ENCODE results near the gene GRIFIN.
A peak's percentile ranks its signal among the peaks of the same experiment; 100 is the strongest.

GRIFIN gene

DNA sequence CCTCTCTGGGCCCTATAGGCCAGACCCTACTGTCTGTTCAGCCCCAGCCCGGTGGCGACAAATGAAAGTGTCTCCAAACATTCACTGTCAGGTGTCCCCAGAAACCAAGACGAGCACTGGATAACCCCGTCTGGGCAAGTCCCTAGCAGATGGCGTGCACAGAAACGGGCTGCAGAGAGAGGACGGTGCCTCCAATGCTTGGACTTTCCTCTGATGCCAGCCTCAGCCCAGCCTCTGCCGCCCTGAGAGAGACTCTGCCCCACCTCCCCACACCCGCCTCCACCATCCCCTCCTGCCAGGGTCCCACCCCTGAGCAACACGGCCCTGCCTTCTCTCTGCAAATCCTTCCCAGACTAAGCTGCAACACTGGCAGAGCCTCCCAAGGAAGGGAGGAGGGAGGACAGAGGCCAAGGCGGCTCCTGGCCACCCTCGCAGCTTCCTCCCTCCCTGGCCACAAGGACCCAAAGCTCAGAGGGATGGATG, 36.0 kb upstream of the GRIFIN start:
- no peak for DNase-seq

- no peak for DNase-seq
These were observed 35.6 kb upstream of the GRIFIN start for GRCh38 chr7:2511769-2512168.

- DNase-seq: peak; percentile 52
These were observed 34.9 kb upstream of the GRIFIN start for GRCh38 chr7:2510909-2511768.

DNA sequence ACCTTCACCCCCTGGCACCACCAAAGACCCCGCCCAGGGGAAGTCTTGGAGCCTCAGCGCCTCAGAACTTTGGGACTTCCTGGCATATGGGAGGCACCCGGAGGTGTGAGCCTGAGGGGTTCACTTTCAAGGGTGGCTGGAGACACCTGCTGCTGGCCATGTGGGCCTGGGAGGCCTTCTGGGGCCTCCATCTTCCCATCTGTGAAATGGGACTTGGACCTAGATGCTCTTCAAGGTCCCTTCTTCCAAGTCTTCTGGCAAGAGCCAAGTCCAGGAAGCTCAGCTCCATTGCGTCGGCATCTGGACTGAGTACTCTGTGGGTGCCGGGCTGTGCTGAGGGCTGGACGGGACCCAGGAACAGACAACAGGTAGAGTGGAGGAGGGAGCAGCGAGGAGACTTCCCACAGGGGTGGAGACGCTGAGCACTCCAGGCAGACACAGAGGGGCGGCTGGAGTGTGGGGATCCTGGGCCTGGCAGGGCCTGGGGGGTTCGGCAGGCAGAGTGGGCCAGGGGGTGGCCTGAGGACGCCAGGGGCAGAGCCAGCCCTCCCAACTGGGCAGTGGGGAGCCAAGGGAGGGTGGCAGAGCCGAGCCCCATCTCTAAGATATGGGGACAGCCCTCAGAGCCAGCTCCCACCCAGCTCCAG, 34.1 kb upstream of the GRIFIN start:
- DNase-seq: no peak

GRCh38 chr7:2509298-2509906, 33.2 kb upstream of the GRIFIN start:
- no peak for DNase-seq

DNA sequence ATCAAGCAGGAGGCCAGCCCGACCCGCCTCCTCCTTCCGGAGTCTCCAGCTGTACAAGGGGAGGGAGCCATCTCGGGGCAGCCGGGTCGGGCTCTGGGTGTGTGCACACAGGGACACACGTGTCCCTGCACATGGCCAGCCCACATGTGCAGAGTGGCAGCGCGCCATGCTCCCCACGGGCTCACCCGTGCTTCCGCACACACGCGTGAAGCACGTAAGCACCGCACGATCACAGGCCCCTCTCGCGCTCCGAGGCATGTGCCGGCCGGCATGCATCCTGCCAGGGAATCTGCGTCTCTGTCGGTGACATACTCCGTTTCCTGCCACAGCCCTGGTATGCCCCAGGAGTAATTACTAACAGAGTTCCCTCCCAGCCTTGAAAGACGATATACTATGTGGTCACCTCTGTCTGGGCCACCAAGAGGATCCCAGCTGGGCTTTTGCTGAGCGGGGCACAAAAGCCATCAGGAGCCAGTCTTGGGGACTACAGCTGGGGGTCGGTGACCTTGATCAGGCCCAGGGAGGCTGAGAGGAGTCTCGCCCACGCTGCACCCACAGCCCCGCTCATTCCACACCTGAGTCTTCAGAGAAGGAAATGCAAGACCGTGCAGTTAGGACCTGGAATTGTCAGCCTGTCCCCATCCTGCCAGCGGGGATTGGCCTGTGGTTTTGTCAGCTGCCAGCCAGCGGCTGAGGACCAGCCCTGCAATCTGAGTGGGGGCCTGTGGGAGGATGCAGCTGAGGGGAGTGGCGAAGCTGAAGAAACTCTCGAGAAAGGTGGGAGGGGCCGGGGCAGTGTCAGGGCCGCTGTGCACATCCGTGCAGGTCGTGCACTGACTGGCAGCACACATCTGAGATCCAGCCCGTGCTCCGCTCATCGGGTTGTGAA, 32.4 kb upstream of the GRIFIN start:
- DNase-seq: peak; percentile 78

DNA sequence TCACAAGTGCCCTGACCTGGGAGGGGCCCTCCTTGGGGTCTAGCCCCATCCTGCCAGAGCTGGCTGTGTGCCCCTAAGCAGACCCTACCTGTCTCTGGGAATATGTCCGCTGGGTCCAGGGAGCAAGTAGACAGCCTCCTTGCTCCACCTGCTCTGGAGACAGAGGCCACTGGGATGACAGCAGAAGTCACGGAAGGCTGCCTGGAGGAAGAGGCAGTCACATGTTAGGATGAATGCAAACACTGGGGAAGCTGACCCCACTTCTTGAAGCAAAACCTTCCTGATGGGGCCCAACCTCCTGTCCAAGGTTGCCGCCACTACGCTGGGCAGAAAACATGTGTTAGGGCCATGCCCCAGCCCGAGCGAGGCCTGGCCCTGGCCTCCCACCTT, 31.7 kb upstream of the GRIFIN start:
- DNase-seq: no peak

DNA sequence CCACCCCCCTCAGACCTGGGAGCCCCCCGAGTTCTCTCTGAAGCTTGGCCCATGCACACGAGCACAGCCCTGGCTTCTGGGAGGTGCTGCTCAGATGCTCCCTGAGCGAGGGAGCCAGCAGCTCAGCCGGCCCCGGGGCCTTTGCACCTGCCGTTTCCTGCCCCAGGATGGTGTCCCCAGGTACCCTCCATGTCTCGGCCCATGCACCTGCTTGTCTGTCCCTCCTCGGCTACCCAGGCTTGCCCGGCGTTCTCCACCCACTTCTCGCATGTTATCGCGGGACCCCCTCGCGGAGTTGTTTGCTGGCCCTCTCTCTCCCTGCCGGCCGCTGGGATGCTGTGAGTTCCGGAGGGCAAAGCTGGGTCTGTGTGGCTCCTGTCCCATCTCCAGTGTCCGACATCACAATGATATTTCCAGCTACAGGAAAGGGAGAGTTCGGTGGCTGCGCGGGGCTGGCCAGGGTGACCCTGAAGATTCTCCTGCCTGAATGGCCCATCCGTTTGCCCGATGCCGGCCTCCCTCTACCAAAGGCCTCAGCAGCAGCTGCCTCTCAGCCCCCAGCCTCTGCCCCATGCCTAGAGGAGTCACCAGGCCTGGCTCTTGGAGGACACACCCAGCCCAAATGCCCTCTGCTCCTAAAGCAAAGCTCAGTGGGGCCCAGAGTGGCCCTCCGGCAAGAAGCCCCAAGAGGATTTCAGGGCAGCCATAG, 31.2 kb upstream of the GRIFIN start:
- DNase-seq: no peak

DNA sequence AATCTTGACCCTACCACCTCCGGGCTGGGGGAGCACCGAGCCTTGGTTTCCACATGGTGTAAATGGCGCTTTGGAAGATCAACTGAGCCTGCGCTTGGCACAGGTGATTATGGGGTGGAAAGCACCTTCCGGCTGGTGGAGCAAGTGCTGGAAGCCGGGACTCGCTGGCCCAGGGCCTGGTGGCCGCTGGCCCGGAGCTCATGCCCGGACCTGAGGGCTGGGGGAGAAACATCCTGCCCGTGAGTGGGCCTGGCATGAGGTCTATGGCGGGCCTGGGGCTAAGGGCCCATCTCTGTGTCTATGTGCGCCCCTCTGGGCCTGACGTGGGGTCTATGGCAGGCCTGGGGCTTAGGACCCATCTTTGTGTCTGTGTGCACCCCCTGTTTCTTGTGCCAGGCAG, 29.2 kb upstream of the GRIFIN start:
- DNase-seq: no peak

DNA sequence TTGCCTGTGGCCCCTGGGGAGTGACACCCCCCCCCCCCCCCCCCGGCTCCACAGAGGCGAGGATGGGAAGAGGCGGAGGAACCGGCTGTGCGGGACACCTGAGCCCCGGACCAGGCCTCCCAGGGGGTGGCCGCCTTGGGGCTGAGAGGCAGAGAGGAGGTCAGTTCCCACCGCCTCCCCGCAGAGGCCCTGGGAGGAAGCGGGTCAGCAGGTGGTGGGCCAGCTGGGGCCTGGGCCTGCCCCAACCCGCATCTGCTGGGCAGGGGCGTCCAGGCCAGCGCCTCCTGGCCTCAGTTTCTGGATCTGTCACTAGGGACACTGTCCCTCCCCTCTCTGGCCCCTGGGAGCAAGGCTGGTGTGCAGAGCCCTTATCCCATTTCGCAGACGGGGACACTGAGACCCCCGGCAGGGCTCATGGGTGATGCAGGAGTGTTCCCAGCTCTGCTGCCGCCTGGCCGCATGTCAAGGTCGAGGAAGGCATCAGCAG, 28.7 kb upstream of the GRIFIN start:
- no peak for DNase-seq

- no peak for DNase-seq
These were observed 28.1 kb upstream of the GRIFIN start for GRCh38 chr7:2504128-2504888.

GRCh38 chr7:2503056-2503941, 27.1 kb upstream of the GRIFIN start:
- DNase-seq: no peak

DNA sequence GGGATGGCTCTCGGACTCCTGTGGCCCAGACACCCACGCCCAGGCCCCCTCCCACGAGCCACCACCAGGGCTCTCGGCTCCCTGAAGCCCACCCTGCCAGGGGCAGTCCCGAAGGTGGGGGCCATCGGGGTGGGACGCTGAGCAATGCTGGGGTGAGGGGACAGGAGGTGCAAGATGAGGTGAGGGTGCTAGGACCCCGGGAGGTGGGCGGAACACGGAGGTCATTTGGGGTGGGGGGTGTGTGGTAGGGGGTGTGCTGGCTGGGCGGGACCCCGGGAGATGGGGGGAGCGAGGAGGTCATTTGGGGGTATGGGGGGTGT, 26.4 kb upstream of the GRIFIN start:
- DNase-seq: no peak

DNA sequence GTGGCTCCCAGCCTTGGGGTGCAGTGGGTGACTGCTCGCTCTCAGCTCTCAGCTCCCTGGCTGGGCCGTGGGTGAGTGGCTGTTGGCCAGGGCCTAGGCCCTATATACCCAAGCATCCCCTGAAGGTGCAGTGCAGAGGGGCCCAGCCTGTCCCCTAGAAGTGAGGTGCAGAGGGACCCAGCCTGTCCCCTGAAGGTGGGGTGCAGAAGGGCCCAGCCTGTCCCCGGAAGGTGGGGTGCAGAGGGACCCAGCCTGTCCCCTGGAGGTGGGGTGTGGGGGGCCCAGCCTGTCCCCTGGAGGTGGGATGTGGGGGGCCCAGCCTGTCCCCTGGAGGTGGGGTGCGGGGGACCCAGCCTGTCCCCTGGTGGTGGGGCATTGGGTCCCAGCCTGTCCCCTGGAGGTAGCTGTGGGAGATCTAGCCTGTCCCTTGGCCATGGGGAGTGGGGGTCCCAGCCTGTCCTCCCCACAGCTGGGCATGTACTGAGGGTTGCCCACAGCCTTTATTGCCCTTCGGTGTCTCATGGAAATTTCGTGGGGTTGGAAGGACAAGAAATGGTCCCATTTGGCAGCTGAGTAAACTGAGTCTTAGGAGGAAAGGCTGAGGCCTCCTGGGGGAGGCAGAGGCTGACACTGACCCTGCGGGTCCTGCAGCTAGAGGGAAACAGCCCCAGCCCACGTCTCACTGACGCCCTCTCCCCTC, 25.9 kb upstream of the GRIFIN start:
- DNase-seq: no peak

GRCh38 chr7:2500701-2501100, 24.5 kb upstream of the GRIFIN start:
- no peak for DNase-seq

- no peak for DNase-seq
These were observed 23.7 kb upstream of the GRIFIN start for GRCh38 chr7:2499719-2500430.

GRCh38 chr7:2499181-2499580, 23.0 kb upstream of the GRIFIN start:
- no peak for DNase-seq

- DNase-seq: no peak
These were observed 22.5 kb upstream of the GRIFIN start for GRCh38 chr7:2498708-2499107.
